Psoas muscle (tissue), 8 donors: ENCODE measurements around the gene EPHB2. TPM values are rescaled to one million over a fixed set of nuclear protein-coding genes. Genes with fewer than 3 reads are reported as not detected.

Experiments
- ATAC-seq, 4 donors: fragments of 200-7000 bp; cut with Tn5 transposase; one replicate each; pipeline ENCODE4 v1.9.1; 2020; ENCODE audit warnings: moderate library complexity in 3 of 4, mild to moderate bottlenecking in 2 of 4
- DNase-seq, 2 donors: peaks; one replicate each; pipeline ENCODE4 v3.0.0-alpha.2; 2020
- H3K27ac ChIP-seq: fragments of 200-600 bp; one replicate; pipeline ENCODE4 v1.8.0; 2022
- H3K27me3 ChIP-seq, 3 donors: fragments of 200-600 bp in 1 of 3; one replicate each; pipeline versions ENCODE4 v1.6.1 to v1.8.0; 2013 to 2022; ENCODE audit warnings: low read length in 2 of 3, mild to moderate bottlenecking in 2 of 3, moderate library complexity in 1 of 3; ENCODE audit not compliant: insufficient read depth in 3 of 3
- H3K36me3 ChIP-seq, 2 donors: fragments of 200-600 bp in 1 of 2; one replicate each; pipeline versions ENCODE4 v1.6.1 to v1.8.0; 2013 to 2022; ENCODE audit warnings: low read depth in 1 of 2, mild to moderate bottlenecking in 1 of 2, moderate library complexity in 1 of 2; ENCODE audit not compliant: insufficient read depth in 1 of 2
- H3K4me1 ChIP-seq: fragments of 200-600 bp; one replicate; pipeline ENCODE4 v1.8.0; 2022
- H3K4me3 ChIP-seq: fragments of 200-600 bp; one replicate; pipeline ENCODE4 v1.8.0; 2022; ENCODE audit warnings: mild to moderate bottlenecking
- H3K9me3 ChIP-seq: fragments of 200-600 bp; one replicate; pipeline ENCODE4 v1.8.0; 2022
- WGBS, 3 donors: extraction: QIAGEN DNeasy Blood & Tissue Kit; methylation state at CpG; one replicate each; pipeline versions ENCODE4 v1.1.6 to v1.1.7; 2013; 5-methylcytosine and 5-hydroxymethylcytosine counted together
- intact Hi-C, 2 donors: fragments of 100-400 bp; cut with DNase I; formaldehyde crosslinking; loops; one replicate each; pipeline versions ENCODE4 v1.11.0 to v1.14.2; 2022
- polyA plus RNA-seq, 3 donors: library from polyadenylated mRNA; stranded (reverse); fragments of 200-250 nt; gene quantifications; one replicate each; pipeline ENCODE4 v1.2.3, GENCODE V29; 2013
- total RNA-seq, 4 donors: library from RNA; stranded (reverse); fragmentation: NEBNext Ultra II Directional in 2 of 4; extraction: Animal tissue kit (Norgen Biotek cat#: 25700) in 2 of 4; gene quantifications; one replicate each; pipeline versions ENCODE4 v1.2.1 to v1.2.4, GENCODE V29; 2021 to 2023
- TF ChIP-seq, protein P1 (sequence below): fragments of 200-600 bp; IDR thresholded peaks from one replicate; pipeline ENCODE4 v1.8.0; 2022; ENCODE audit warnings: antibody characterized with exemption
- donor health status: healthy with polysubstance abuse.
- donor health status: DM: no; HTN: no; CAD: no; lungs with moderate emphysema.
- donor health status: Bipolar disorder and iron deficiency.
- donor health status: healthy.
- donor health status: DM: yes; HTN: yes; CAD: no.
- donor health status: DM: no; HTN: no; CAD: no.
- donor health status: DM: no; HTN: no; CAD: no.
- donor health status: DM: yes; HTN: yes; CAD: no.

Gene EPHB2
- total and polyA plus RNA-seq, 7 donors = 0.06 to 2.1 (median 0.48) TPM; not detected in 1

DNA sequence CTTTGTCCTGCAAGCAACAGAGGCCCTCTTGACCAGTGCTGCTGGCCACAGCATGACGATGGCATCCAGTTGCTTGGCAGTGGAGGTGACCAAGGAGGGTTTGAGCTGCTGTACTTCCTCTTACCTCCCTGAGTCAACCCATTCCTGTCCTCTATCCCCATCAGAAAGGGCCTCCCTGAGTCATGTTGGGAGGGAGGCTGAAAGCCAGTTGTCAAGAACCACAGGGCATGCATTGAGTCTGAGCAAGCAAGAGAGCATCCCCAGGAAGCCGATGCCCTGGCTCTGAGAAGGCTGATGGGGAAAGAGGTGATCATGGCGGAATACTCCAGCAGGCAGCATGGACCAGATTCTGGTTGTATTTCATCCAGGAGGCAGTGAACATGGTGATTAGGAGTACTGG is 192.5 kb downstream of the EPHB2 start:
- no peak overlapping the region for H3K4me3 ChIP-seq
- no peaks in the 10 kb centered on the region for H3K36me3 ChIP-seq
- H3K4me1 ChIP-seq = no peaks in the 10 kb centered on the region
- ATAC-seq (no peak), DNase-seq (no peak)
- TF ChIP-seq, protein P1, sequence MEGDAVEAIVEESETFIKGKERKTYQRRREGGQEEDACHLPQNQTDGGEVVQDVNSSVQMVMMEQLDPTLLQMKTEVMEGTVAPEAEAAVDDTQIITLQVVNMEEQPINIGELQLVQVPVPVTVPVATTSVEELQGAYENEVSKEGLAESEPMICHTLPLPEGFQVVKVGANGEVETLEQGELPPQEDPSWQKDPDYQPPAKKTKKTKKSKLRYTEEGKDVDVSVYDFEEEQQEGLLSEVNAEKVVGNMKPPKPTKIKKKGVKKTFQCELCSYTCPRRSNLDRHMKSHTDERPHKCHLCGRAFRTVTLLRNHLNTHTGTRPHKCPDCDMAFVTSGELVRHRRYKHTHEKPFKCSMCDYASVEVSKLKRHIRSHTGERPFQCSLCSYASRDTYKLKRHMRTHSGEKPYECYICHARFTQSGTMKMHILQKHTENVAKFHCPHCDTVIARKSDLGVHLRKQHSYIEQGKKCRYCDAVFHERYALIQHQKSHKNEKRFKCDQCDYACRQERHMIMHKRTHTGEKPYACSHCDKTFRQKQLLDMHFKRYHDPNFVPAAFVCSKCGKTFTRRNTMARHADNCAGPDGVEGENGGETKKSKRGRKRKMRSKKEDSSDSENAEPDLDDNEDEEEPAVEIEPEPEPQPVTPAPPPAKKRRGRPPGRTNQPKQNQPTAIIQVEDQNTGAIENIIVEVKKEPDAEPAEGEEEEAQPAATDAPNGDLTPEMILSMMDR = no peak
- peaks cover 0 to 5% (median 0%) of the 10 kb centered on the region in 3 donors for H3K27me3 ChIP-seq
- H3K27ac ChIP-seq = no peak overlapping the region
- intact Hi-C loops = no loop called here
- H3K9me3 ChIP-seq = no peaks in the 10 kb centered on the region
- WGBS, 3 donors = 87 to 90% (median 89%) methylated on average over 3 of the region's 3 CpGs

- DNase-seq (no peak), ATAC-seq (no peak)
- Histone ChIP-seq H3K27me3 (peaks cover 0 to 7% (median 3%) of the 10 kb centered on the region in 3 donors), H3K36me3 (no peaks in the 10 kb centered on the region), H3K4me3 (no peak overlapping the region), H3K27ac (no peak overlapping the region), H3K4me1 (no peaks in the 10 kb centered on the region), H3K9me3 (no peaks in the 10 kb centered on the region)
- TF ChIP-seq, protein P1 = no peak
- intact Hi-C loops = no loop called here
- 66 to 88% (median 78%) methylated on average over 2 of the region's 2 CpGs for WGBS, 3 donors
These were observed 196.3 kb downstream of the EPHB2 start for GRCh38 chr1:22906968-22907367.

DNA sequence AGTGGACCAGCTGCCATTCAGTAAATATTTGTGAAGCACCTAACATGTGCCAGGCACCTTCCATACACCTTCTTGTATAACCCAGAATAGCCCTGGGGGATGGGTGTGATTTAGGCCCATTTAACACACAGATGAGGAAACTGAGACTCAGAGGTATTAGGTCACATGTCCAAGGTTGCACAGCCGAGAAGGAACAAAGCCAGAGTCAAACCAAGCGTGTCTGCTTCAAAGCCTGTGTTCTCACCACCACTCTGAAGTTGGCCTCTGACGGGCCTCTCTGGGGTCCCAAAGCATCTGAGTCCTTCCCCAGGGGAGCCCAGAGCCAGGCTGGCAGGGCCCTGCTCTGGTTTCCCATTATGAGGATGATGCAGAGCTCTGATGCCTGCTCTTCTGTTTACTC is 196.9 kb downstream of the EPHB2 start:
- TF ChIP-seq, protein P1 = no peak
- no peaks in the 10 kb centered on the region for H3K4me1 ChIP-seq
- ATAC-seq = no peak
- DNase-seq = no peak
- no peaks in the 10 kb centered on the region for H3K9me3 ChIP-seq
- WGBS, 3 donors = 87 to 96% (median 95%) methylated on average over 3 of the region's 3 CpGs
- intact Hi-C loops = no loop called here
- H3K36me3 ChIP-seq = no peaks in the 10 kb centered on the region
- H3K27ac ChIP-seq = no peak overlapping the region
- no peak overlapping the region for H3K4me3 ChIP-seq
- peaks cover 0 to 7% (median 4%) of the 10 kb centered on the region in 3 donors for H3K27me3 ChIP-seq

DNA sequence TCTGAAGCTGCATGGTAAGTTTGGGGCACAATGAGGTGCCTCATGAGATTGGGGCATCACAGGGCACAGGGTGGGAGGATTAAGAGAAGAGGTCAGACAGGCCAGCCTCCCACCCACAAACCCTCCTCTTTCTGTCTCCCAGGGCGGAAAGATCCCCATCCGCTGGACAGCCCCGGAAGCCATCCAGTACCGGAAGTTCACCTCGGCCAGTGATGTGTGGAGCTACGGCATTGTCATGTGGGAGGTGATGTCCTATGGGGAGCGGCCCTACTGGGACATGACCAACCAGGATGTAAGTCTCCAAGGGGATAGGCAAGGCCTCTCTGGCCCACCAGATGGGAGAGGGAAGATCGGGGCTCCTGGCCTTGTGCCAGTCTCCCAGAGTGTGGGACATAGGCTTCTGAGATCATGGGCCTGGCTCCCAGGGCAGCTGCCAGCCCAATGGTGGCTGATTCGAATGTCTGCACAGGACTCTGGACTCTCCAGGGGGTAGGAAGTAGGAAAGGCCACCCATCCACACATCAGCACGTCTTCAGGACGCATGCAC is 198.3 kb downstream of the EPHB2 start:
- ATAC-seq = no peak
- no peak for DNase-seq
- Histone ChIP-seq H3K4me3 (no peak overlapping the region), H3K36me3 (no peaks in the 10 kb centered on the region), H3K27ac (no peak overlapping the region), H3K9me3 (no peaks in the 10 kb centered on the region), H3K4me1 (no peaks in the 10 kb centered on the region), H3K27me3 (peaks cover 0 to 13% (median 4%) of the 10 kb centered on the region in 3 donors)
- WGBS, 3 donors = 83 to 86% (median 84%) methylated on average over 11 of the region's 11 CpGs
- TF ChIP-seq, protein P1 = no peak
- intact Hi-C loops = no loop called here

DNA sequence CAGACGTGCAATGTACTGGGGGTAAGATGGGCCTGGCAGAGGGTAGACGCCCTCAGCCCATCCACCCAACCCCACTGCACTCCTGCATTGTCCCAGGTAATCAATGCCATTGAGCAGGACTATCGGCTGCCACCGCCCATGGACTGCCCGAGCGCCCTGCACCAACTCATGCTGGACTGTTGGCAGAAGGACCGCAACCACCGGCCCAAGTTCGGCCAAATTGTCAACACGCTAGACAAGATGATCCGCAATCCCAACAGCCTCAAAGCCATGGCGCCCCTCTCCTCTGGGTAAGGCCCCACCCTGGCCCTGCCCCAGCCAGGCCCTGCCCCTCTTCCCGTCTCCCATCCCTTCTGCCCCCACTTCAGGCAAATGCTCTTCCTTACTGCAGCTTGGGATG is 199.6 kb downstream of the EPHB2 start:
- H3K27ac ChIP-seq = no peak overlapping the region
- peaks cover 0 to 25% (median 4%) of the 10 kb centered on the region in 3 donors for H3K27me3 ChIP-seq
- H3K4me1 ChIP-seq = no peaks in the 10 kb centered on the region
- ATAC-seq (no peak), DNase-seq (no peak)
- intact Hi-C loops = no loop called here
- H3K36me3 ChIP-seq = no peaks in the 10 kb centered on the region
- H3K4me3 ChIP-seq = no peak overlapping the region
- no peaks in the 10 kb centered on the region for H3K9me3 ChIP-seq
- TF ChIP-seq, protein P1 = no peak
- 92 to 98% (median 94%) methylated on average over 13 of the region's 13 CpGs for WGBS, 3 donors
